ENCODE results near the gene MICAL2.

MICAL2 gene

DNA sequence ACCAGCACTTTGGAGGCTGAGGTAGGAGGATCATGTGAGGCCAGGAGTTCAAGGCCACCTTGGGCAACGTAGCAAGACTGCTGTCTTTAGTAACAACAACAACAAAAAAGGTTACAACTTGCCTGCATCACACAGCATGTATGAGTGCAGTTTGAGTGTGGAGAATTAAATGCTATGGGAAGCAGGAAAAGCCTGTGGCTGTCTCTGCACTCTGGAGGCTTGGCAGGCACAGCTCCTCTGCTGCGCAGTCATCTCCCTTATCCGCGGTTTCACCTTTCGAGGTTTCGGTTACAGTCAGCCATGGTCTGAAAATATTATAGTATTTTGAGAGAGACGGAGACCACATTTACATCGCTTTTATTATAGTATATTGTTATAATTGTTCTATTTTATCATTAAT lies 2.9 kb downstream of the MICAL2 start:
- TF ChIP-seq, protein P1, sequence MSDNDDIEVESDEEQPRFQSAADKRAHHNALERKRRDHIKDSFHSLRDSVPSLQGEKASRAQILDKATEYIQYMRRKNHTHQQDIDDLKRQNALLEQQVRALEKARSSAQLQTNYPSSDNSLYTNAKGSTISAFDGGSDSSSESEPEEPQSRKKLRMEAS (IDR thresholded peaks at IDR 0.05): no peak
- TF ChIP-seq TAF1 (IDR thresholded peaks at IDR 0.05; ENCODE audit: low read depth) (no peak), RAD21 (IDR thresholded peaks at IDR 0.05; ENCODE audit: low read depth) (no peak), TCF12 (IDR thresholded peaks at IDR 0.05; ENCODE audit: low read depth) (no peak), NFIC (IDR thresholded peaks at IDR 0.05) (no peak), EGR1 (IDR thresholded peaks at IDR 0.05) (no peak)

DNA sequence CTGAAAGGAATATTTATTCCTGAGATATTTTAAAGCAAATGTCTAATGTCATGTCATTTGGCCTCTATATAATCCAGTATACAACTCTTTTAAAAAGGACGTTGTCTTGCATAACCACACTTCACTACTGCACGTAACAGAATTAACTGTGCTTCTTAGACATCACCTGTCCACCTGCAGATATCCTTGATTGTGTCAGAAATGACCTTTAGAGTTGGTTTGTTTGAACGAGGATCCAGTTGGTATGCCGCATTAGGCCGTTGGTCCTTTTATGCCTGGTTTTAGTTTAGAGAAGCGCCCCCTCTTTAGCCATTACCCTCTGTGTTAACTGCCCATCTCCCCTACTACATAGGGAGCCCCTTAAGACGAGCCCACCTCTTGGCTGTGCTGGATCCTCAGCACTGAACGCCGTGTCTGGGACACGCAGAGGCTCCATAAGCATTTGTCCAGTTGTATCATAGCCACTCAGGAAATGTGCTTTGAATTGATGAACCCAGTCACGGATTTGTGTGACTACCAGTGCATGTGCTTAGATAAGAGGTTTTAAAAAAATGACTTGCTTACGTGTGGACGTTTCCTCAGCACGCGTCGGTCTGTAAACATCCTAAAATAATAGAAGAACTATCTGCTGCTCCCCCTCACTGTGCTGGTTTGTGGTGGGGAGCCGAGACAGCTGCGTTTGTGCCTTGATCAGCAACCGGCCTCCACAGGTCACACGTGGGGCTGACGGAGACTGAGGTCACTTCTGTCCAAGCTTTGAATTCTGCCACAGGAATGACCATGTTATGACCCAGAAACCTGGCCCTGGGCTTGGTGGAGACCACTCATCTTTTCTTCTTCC lies 4.0 kb downstream of the MICAL2 start:
- no peak for TF ChIP-seq ZBTB7A (IDR thresholded peaks at IDR 0.05; ENCODE audit: low read depth)
- TF ChIP-seq NFIC (IDR thresholded peaks at IDR 0.05): no peak
- TF ChIP-seq TAF1 (IDR thresholded peaks at IDR 0.05; ENCODE audit: low read depth): no peak
- TF ChIP-seq EP300 (IDR thresholded peaks at IDR 0.05; ENCODE audit: borderline replicate concordance): no peak
- TF ChIP-seq RAD21 (IDR thresholded peaks at IDR 0.05; ENCODE audit: low read depth): no peak
- no peak for TF ChIP-seq YY1 (IDR thresholded peaks at IDR 0.05; ENCODE audit: low read depth)
- no peak for TF ChIP-seq CEBPB (IDR thresholded peaks at IDR 0.05)

DNA sequence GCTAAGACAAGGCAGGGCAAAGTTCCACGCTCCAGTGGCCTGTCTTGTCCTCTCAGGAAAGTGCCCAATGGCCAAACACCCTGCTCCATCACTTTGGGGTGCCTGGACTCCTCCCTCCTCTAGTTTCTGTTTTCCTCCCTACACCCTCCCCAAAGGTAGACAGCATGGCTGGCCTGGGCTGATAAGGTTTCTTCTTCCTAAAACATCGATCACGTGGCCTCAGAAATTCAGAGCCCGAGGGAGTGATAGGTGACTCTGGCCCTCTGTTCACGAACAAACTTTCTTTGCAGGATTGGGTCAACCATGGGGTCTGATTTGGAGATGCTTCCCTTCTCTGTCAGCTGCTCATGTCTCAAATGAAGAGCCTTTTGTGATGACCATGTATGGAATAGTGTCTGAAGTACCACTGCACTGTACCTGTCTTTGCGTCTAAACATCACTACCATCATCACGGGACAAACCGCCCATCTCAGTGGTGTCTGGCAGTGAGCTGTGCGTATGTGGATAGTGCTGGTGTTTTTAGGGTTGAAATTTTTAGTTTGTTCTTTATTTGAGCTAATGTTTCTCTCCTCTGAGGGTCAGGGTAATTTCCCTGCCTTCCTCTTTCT lies 6.1 kb downstream of the MICAL2 start:
- no peak for TF ChIP-seq FOXM1 (IDR thresholded peaks at IDR 0.05; ENCODE audit: borderline replicate concordance, low read depth)

DNA sequence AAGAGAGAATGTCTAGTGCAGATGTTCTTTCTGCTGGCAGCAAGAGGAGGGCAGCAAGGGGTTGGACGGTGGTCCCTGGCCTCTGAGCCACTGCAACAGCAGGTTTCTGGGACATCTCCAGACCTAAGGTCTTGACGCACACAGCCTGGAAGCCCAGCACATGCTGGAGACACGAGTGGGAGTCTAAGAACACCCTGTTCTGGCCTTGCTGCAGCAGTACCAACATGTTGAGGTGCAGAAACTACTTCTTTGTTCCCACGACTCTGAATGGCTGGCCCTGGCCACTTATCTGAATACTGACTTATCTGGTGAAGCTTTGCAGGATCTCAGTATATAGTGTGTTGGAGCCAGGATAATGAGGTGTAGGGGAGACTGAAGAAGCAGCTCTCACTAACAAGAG lies 6.8 kb downstream of the MICAL2 start:
- no peak for TF ChIP-seq NFIC (IDR thresholded peaks at IDR 0.05)
- no peak for TF ChIP-seq TCF12 (IDR thresholded peaks at IDR 0.05; ENCODE audit: low read depth)
- TF ChIP-seq, protein P1 (IDR thresholded peaks at IDR 0.05): no peak
- TF ChIP-seq TAF1 (IDR thresholded peaks at IDR 0.05; ENCODE audit: low read depth): no peak
- no peak for TF ChIP-seq TEAD4 (IDR thresholded peaks at IDR 0.05)
- TF ChIP-seq CREB1 (IDR thresholded peaks at IDR 0.05; ENCODE audit: low read depth): no peak

DNA sequence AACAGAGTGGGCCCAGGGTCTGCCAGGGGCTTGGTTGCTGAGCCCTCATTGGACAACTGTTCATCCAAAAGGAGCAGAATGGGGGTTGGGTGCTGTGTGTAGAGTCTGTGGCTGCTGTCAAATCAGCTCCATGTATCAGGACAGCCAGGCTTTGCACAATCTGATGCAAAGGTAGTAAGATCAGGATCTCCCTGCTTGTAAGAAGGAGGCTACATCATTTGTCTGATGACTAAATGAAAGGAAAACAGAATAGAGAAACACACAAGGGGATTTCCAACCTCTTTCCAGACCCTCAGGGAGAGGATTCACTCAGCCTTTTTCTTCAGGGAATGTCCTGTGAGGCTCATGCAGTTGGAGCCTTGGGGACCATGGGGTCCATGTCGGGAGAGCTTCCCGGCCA lies 7.2 kb downstream of the MICAL2 start:
- no peak for TF ChIP-seq NFIC (IDR thresholded peaks at IDR 0.05)
- TF ChIP-seq FOXM1 (IDR thresholded peaks at IDR 0.05; ENCODE audit: borderline replicate concordance, low read depth): no peak

DNA sequence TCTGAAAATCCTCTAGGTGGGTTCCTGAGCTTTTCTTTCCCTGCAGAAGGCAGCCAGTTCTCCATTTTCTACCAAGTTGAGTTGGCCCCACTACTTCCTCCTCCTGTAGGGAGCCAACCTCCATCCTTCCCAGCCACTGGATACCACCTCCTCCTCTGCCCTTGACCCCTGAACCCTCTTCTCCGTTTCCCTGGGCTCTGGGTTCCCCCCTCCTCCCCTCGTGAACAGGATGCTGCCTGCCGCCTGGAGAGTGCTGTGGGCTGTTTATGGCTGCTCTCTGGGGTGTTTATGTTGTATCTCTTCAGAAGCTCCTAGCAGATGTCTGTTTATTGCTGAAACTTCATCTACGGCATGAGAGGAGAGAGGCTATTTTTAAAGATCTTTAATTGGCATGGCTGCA lies 8.6 kb downstream of the MICAL2 start:
- TF ChIP-seq, protein P2, sequence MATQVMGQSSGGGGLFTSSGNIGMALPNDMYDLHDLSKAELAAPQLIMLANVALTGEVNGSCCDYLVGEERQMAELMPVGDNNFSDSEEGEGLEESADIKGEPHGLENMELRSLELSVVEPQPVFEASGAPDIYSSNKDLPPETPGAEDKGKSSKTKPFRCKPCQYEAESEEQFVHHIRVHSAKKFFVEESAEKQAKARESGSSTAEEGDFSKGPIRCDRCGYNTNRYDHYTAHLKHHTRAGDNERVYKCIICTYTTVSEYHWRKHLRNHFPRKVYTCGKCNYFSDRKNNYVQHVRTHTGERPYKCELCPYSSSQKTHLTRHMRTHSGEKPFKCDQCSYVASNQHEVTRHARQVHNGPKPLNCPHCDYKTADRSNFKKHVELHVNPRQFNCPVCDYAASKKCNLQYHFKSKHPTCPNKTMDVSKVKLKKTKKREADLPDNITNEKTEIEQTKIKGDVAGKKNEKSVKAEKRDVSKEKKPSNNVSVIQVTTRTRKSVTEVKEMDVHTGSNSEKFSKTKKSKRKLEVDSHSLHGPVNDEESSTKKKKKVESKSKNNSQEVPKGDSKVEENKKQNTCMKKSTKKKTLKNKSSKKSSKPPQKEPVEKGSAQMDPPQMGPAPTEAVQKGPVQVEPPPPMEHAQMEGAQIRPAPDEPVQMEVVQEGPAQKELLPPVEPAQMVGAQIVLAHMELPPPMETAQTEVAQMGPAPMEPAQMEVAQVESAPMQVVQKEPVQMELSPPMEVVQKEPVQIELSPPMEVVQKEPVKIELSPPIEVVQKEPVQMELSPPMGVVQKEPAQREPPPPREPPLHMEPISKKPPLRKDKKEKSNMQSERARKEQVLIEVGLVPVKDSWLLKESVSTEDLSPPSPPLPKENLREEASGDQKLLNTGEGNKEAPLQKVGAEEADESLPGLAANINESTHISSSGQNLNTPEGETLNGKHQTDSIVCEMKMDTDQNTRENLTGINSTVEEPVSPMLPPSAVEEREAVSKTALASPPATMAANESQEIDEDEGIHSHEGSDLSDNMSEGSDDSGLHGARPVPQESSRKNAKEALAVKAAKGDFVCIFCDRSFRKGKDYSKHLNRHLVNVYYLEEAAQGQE (IDR thresholded peaks at IDR 0.05; ENCODE audit: low read depth): no peak
- TF ChIP-seq RAD21 (IDR thresholded peaks at IDR 0.05; ENCODE audit: low read depth) (no peak), TEAD4 (IDR thresholded peaks at IDR 0.05) (no peak), ZBTB7A (IDR thresholded peaks at IDR 0.05; ENCODE audit: low read depth) (no peak), TCF12 (IDR thresholded peaks at IDR 0.05; ENCODE audit: low read depth) (no peak), EGR1 (IDR thresholded peaks at IDR 0.05) (no peak), CEBPB (IDR thresholded peaks at IDR 0.05) (no peak), FOXM1 (IDR thresholded peaks at IDR 0.05; ENCODE audit: borderline replicate concordance, low read depth) (no peak), CREB1 (IDR thresholded peaks at IDR 0.05; ENCODE audit: low read depth) (no peak), TAF1 (IDR thresholded peaks at IDR 0.05; ENCODE audit: low read depth) (no peak), YY1 (IDR thresholded peaks at IDR 0.05; ENCODE audit: low read depth) (no peak), NFIC (IDR thresholded peaks at IDR 0.05) (no peak)
- TF ChIP-seq, protein P3, sequence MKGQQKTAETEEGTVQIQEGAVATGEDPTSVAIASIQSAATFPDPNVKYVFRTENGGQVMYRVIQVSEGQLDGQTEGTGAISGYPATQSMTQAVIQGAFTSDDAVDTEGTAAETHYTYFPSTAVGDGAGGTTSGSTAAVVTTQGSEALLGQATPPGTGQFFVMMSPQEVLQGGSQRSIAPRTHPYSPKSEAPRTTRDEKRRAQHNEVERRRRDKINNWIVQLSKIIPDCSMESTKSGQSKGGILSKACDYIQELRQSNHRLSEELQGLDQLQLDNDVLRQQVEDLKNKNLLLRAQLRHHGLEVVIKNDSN (IDR thresholded peaks at IDR 0.05): no peak
- TF ChIP-seq, protein P1 (IDR thresholded peaks at IDR 0.05): no peak

DNA sequence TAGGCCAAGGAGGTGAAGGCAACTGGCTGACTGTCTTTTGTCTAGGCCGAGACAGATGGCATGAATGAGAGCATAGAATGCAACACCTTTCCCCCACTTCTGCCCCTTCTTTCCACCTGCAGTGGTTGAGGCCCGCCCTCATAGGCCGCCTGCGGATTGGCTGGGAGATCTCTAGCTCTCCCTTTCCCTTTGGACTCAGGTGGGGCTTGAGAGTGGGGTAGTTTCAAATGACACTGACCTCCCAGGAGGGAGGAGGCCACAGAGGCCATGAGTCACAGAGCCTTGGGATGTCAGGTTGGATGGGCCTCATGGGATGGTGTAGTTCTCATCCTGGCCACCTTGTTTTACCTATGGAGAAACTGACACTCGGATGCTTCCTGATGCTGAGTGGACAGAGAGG lies 9.1 kb downstream of the MICAL2 start:
- TF ChIP-seq CREB1 (IDR thresholded peaks at IDR 0.05; ENCODE audit: low read depth): no peak
- TF ChIP-seq, protein P3 (IDR thresholded peaks at IDR 0.05): peak; percentile 42

All from Ishikawa (cell line).